HG02763 (cell line): ENCODE measurements around the gene NTSR2.

Experiments
- ATAC-seq: cut with Tn5 transposase; IDR thresholded peaks from one replicate; pipeline ENCODE4 v1.9.1; 2021; ENCODE audit warnings: mild to moderate bottlenecking, moderate library complexity; ENCODE audit not compliant: unreplicated experiment

Gene NTSR2

GRCh38 chr2:11658208-11659114, 11.5 kb downstream of the NTSR2 start:
- no peak for ATAC-seq

GRCh38 chr2:11657646-11658045, 12.3 kb downstream of the NTSR2 start:
- ATAC-seq, result no peak

GRCh38 chr2:11657195-11657594, 12.8 kb downstream of the NTSR2 start:
- no peak for ATAC-seq

GRCh38 chr2:11656671-11657101, 13.3 kb downstream of the NTSR2 start:
- ATAC-seq, result no peak

GRCh38 chr2:11656252-11656651, 13.7 kb downstream of the NTSR2 start:
- ATAC-seq, result no peak

- no peak for ATAC-seq
These were observed 14.5 kb downstream of the NTSR2 start for GRCh38 chr2:11655495-11655894.

- ATAC-seq, result no peak
These were observed 17.4 kb downstream of the NTSR2 start for GRCh38 chr2:11652553-11652952.

GRCh38 chr2:11651856-11652548, 18.0 kb downstream of the NTSR2 start:
- ATAC-seq, result no peak

GRCh38 chr2:11649093-11649492, 20.9 kb downstream of the NTSR2 start:
- ATAC-seq, result no peak

GRCh38 chr2:11647834-11648600, 22.0 kb downstream of the NTSR2 start:
- no peak for ATAC-seq

GRCh38 chr2:11646530-11646929, 23.5 kb downstream of the NTSR2 start:
- no peak for ATAC-seq

- ATAC-seq, result no peak
These were observed 25.7 kb downstream of the NTSR2 start for GRCh38 chr2:11644293-11644692.

- no peak for ATAC-seq
These were observed 27.0 kb downstream of the NTSR2 start for GRCh38 chr2:11642972-11643371.

GRCh38 chr2:11640132-11640531, 29.9 kb downstream of the NTSR2 start:
- ATAC-seq, result no peak

- no peak for ATAC-seq
These were observed 30.5 kb downstream of the NTSR2 start for GRCh38 chr2:11639503-11639902.

GRCh38 chr2:11637546-11637945, 32.4 kb downstream of the NTSR2 start:
- ATAC-seq, result no peak

- ATAC-seq, result no peak
These were observed 33.3 kb downstream of the NTSR2 start for GRCh38 chr2:11636593-11637295.

GRCh38 chr2:11635141-11635540, 34.9 kb downstream of the NTSR2 start:
- ATAC-seq, result no peak

- ATAC-seq, result no peak
These were observed 35.4 kb downstream of the NTSR2 start for GRCh38 chr2:11634584-11634983.

GRCh38 chr2:11633923-11634478, 36.0 kb downstream of the NTSR2 start:
- ATAC-seq, result no peak
